ENCODE data around the gene TRAF3.

TRAF3 gene

DNA sequence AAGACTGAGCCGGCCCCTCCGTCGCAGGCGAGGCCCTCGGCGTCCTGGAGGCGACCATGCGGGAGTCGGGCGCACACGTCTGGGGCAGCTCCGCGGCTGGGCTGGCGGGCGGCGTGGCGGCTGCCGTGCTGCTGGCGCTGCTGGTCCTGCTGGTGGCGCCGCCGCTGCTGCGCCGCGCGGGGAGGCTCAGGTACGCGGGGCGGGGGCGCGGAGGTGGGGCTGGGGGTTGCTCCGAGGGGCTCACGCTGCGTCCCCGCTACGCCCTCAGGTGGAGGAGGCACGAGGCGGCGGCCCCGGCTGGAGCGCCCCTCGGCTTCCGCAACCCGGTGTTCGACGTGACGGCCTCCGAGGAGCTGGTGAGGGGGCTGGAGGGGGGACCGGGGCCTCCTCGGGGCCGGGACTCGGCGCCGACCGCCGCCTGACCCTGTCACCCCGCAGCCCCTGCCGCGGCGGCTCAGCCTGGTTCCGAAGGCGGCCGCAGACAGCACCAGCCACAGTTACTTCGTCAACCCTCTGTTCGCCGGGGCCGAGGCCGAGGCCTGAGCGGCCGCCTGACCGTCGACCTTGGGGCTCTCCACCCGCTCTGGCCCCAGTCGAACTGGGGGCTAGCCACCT lies 153.0 kb downstream of the TRAF3 start:
- TF ChIP-seq, protein P1, sequence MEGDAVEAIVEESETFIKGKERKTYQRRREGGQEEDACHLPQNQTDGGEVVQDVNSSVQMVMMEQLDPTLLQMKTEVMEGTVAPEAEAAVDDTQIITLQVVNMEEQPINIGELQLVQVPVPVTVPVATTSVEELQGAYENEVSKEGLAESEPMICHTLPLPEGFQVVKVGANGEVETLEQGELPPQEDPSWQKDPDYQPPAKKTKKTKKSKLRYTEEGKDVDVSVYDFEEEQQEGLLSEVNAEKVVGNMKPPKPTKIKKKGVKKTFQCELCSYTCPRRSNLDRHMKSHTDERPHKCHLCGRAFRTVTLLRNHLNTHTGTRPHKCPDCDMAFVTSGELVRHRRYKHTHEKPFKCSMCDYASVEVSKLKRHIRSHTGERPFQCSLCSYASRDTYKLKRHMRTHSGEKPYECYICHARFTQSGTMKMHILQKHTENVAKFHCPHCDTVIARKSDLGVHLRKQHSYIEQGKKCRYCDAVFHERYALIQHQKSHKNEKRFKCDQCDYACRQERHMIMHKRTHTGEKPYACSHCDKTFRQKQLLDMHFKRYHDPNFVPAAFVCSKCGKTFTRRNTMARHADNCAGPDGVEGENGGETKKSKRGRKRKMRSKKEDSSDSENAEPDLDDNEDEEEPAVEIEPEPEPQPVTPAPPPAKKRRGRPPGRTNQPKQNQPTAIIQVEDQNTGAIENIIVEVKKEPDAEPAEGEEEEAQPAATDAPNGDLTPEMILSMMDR (IDR thresholded peaks at IDR 0.05; ENCODE audit: insufficient read depth, low read depth, low read length, missing control alignments): no peak
- DNase-seq (ENCODE audit: low read depth): no peak
- no peak overlapping the region for H3K4me3 ChIP-seq (ENCODE audit: low read depth, low read length)

- no peak for DNase-seq (ENCODE audit: low read depth)
- no peak overlapping the region for H3K4me3 ChIP-seq (ENCODE audit: low read depth, low read length)
- TF ChIP-seq, protein P1 (IDR thresholded peaks at IDR 0.05; ENCODE audit: insufficient read depth, low read depth, low read length, missing control alignments): no peak
Observed at GRCh38 chr14:102930753-102931579, 153.7 kb downstream of the TRAF3 start.

GRCh38 chr14:102931580-102932285 lies 154.5 kb downstream of the TRAF3 start:
- H3K4me3 ChIP-seq (ENCODE audit: low read depth, low read length): no peak overlapping the region
- TF ChIP-seq, protein P1 (IDR thresholded peaks at IDR 0.05; ENCODE audit: insufficient read depth, low read depth, low read length, missing control alignments): no peak
- DNase-seq (ENCODE audit: low read depth): no peak

DNA sequence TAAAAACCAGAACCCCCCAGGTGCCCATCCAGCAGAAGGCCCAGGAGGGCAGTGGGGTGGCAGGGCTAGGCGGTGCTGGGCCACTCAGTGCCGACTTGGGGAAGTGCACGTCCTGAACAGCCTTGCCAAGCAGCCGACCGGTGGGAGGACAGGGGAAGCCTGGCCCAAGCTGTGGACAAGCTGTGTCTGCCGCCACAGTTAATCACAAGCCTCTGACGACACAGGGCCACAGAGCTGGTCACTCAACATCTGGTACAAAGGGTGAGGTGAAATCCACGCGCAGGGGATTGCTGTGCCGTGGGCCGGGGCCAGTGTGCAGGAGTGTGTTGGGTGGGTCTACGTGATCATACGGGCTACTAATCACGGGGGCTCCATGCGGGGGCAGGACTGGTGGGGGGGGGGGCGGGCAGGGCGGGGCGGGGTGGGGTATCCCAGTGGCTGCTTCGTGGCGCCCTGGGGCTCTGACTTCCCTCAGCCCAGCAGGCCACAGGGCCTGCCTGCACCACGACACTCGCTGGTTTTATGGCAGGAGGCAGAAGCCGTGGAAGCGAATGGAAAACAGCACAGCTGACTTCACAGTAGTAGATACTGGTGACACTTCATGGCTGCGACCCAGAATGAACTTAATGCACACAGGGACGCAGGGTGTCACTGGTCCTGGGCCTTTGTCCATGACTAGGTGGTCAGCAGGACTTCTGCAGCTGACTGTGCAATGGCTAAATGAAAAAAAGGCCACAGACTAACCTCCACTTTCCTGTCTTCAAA lies 155.4 kb downstream of the TRAF3 start:
- TF ChIP-seq, protein P1 (IDR thresholded peaks at IDR 0.05; ENCODE audit: insufficient read depth, low read depth, low read length, missing control alignments): no peak
- DNase-seq (ENCODE audit: low read depth): no peak
- H3K4me3 ChIP-seq (ENCODE audit: low read depth, low read length): no peak overlapping the region

DNA sequence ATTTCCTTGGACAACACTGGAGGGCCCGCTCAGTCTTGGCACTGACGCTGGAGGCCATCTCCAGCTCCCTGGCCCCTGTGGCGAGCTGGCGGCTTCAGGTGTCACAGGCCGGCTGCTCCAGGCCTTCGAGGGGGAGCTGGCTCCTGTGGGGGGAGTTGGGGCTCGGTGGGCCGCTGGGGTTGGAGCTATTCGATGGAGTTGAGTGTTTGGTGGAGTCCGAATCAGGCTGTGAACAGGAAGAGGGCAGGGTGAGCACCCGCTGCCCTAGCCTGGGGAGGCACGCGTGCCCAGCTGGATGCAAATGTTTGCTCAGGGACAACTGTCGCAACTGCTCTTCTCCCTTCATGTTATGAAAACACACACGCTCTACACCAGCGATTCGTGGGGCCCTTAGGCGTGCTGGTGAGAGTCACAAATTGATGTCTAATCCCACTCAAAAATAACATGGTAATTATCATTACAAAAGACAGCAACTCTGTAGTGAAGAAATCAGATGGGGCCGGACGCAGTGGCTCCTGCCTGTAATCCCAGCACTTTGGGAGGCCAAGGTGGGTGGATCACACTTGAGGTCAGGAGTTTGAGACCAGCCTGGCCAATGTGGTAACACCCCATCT lies 156.5 kb downstream of the TRAF3 start:
- DNase-seq (ENCODE audit: low read depth): no peak
- no peak overlapping the region for H3K4me3 ChIP-seq (ENCODE audit: low read depth, low read length)
- TF ChIP-seq, protein P1 (IDR thresholded peaks at IDR 0.05; ENCODE audit: insufficient read depth, low read depth, low read length, missing control alignments): no peak

DNA sequence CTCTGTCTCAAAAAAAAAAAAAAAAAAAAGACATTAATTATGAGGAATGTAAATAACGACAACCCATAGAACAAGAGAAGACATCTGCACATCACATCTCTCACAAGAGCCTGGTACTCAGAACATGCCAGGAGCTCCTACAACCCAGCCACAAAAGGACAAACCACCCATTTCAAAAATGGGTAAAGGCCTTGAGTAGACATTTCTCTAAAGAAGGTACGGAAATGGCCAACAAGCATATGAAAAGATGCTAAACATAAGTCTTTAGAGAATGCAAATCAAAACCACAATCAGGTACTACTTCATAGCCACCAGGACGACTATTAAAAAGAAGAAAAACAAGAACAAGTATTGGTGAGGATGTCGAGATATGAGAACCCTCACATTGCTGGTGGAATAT lies 158.5 kb downstream of the TRAF3 start:
- TF ChIP-seq, protein P1 (IDR thresholded peaks at IDR 0.05; ENCODE audit: insufficient read depth, low read depth, low read length, missing control alignments): no peak
- H3K4me3 ChIP-seq (ENCODE audit: low read depth, low read length): no peak overlapping the region
- DNase-seq (ENCODE audit: low read depth): no peak
